Measurements from ENCODE around the gene CD79B. TPM values are rescaled to one million over a fixed set of nuclear protein-coding genes. Genes with fewer than 3 reads are reported as not detected.

Gene CD79B
- total and polyA plus RNA-seq, 2 experiments from 2014 or later = 1.3 to 2.5 TPM

- Histone ChIP-seq H3K27me3 (ENCODE audit: insufficient read depth) (no peaks in the 10 kb centered on the region), H3K9me2 (ENCODE audit: insufficient read depth) (no peaks in the 10 kb centered on the region), H4K20me1 (replicated peaks; ENCODE audit: insufficient read depth) (no peaks in the 10 kb centered on the region), H2AFZ (no peak overlapping the region), H3K27ac (ENCODE audit: low read depth) (no peak overlapping the region), H3K4me3 (no peak overlapping the region), H3K4me2 (no peak overlapping the region), H3K4me1 (ENCODE audit: insufficient read depth) (no peaks in the 10 kb centered on the region), H3F3A (replicated peaks; ENCODE audit: low read depth) (no peaks in the 10 kb centered on the region), H3K36me3 (ENCODE audit: insufficient read depth) (no peaks in the 10 kb centered on the region), H3K79me2 (replicated peaks; ENCODE audit: insufficient read depth) (no peaks in the 10 kb centered on the region)
- Mint-ChIP-seq H3K36me3 (ENCODE audit: low read depth) (peaks cover 33% of the 10 kb centered on the region), H3K27ac (no peak overlapping the region), H3K4me1 (peaks cover 4% of the 10 kb centered on the region; the same call in 2 of the 3 replicates), H3K9me3 (no peaks in the 10 kb centered on the region; the same call in 2 of the 3 replicates), H3K4me3 (no peak overlapping the region), H3K27me3 (ENCODE audit: insufficient read depth, low read depth, poor library complexity) (peaks cover 2% of the 10 kb centered on the region)
- no peak for ATAC-seq
- no peak for DNase-seq (ENCODE audit: low spot score)
- TF ChIP-seq ZNF331 (CRISPR knock-in tag; IDR thresholded peaks at IDR 0.05; ENCODE audit: low read depth) (no peak), CTCF (conservative IDR thresholded peaks at IDR 0.05; ENCODE audit: low read depth in 2 of 2) (no peak), ZNF114 (CRISPR knock-in tag; IDR thresholded peaks at IDR 0.05) (no peak), POLR2AphosphoS5 (IDR thresholded peaks at IDR 0.05; ENCODE audit: low read depth) (no peak), JUNB (IDR thresholded peaks at IDR 0.05; ENCODE audit: unreplicated experiment) (no peak), CREB1 (CRISPR knock-in tag; IDR thresholded peaks at IDR 0.05; ENCODE audit: low read depth) (no peak)
Observed at GRCh38 chr17:63941162-63941561, 9.0 kb upstream of the CD79B start.

GRCh38 chr17:63940584-63940983 lies 8.5 kb upstream of the CD79B start:
- Histone ChIP-seq H4K20me1 (replicated peaks; ENCODE audit: insufficient read depth) (no peaks in the 10 kb centered on the region), H3K27ac (ENCODE audit: low read depth) (no peak overlapping the region), H3K36me3 (ENCODE audit: insufficient read depth) (no peaks in the 10 kb centered on the region), H2AFZ (no peak overlapping the region), H3K9me2 (ENCODE audit: insufficient read depth) (no peaks in the 10 kb centered on the region), H3K4me3 (no peak overlapping the region), H3F3A (replicated peaks; ENCODE audit: low read depth) (no peaks in the 10 kb centered on the region), H3K79me2 (replicated peaks; ENCODE audit: insufficient read depth) (no peaks in the 10 kb centered on the region), H3K27me3 (ENCODE audit: insufficient read depth) (no peaks in the 10 kb centered on the region), H3K4me2 (no peak overlapping the region), H3K4me1 (ENCODE audit: insufficient read depth) (no peaks in the 10 kb centered on the region)
- peaks cover 33% of the 10 kb centered on the region for H3K36me3 Mint-ChIP-seq (ENCODE audit: low read depth)
- no peak overlapping the region for H3K4me3 Mint-ChIP-seq
- no peak for DNase-seq (ENCODE audit: low spot score)
- peaks cover 2% of the 10 kb centered on the region for H3K27me3 Mint-ChIP-seq (ENCODE audit: insufficient read depth, low read depth, poor library complexity)
- no peaks in the 10 kb centered on the region; the same call in 2 of the 3 replicates for H3K9me3 Mint-ChIP-seq
- TF ChIP-seq ZNF331 (CRISPR knock-in tag; IDR thresholded peaks at IDR 0.05; ENCODE audit: low read depth) = no peak
- no peak for TF ChIP-seq JUNB (IDR thresholded peaks at IDR 0.05; ENCODE audit: unreplicated experiment)
- no peak for TF ChIP-seq NANOG (IDR thresholded peaks at IDR 0.05; ENCODE audit: borderline replicate concordance)
- no peak for TF ChIP-seq ZNF114 (CRISPR knock-in tag; IDR thresholded peaks at IDR 0.05)
- no peak for TF ChIP-seq CREB1 (CRISPR knock-in tag; IDR thresholded peaks at IDR 0.05; ENCODE audit: low read depth)
- TF ChIP-seq POLR2AphosphoS5 (IDR thresholded peaks at IDR 0.05; ENCODE audit: low read depth) = no peak
- TF ChIP-seq, protein P1, sequence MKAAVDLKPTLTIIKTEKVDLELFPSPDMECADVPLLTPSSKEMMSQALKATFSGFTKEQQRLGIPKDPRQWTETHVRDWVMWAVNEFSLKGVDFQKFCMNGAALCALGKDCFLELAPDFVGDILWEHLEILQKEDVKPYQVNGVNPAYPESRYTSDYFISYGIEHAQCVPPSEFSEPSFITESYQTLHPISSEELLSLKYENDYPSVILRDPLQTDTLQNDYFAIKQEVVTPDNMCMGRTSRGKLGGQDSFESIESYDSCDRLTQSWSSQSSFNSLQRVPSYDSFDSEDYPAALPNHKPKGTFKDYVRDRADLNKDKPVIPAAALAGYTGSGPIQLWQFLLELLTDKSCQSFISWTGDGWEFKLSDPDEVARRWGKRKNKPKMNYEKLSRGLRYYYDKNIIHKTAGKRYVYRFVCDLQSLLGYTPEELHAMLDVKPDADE (IDR thresholded peaks at IDR 0.05) = no peak
- H3K4me1 Mint-ChIP-seq = peaks cover 4% of the 10 kb centered on the region; the same call in 2 of the 3 replicates
- H3K27ac Mint-ChIP-seq = no peak overlapping the region
- no peak for ATAC-seq

Measured in GM23338 (cell line).